Neuronal stem cell (in vitro differentiated cells): ENCODE results near the gene VTI1A.

ENCODE experiments used
- DNase-seq: peaks from one replicate; pipeline ENCODE4 v3.0.0-alpha.2; 2013; ENCODE audit warnings: low spot score
- H2AFZ ChIP-seq: one replicate; pipeline ENCODE4 v1.6.1; 2013; ENCODE audit warnings: mild to moderate bottlenecking, low read length, inconsistent platforms
- H2AK5ac ChIP-seq: 2 replicates; pipeline ENCODE4 v1.6.1; 2013; ENCODE audit warnings: low read depth, mild to moderate bottlenecking, inconsistent platforms, low read length, moderate library complexity, mixed read lengths
- H2BK120ac ChIP-seq: 2 replicates; pipeline ENCODE4 v1.6.1; 2013; ENCODE audit warnings: low read depth, mild to moderate bottlenecking, inconsistent platforms, low read length, moderate library complexity, mixed read lengths
- H2BK12ac ChIP-seq: one replicate; pipeline ENCODE4 v1.6.1; 2013; ENCODE audit warnings: low read length, inconsistent platforms
- H2BK15ac ChIP-seq: 2 replicates; pipeline ENCODE4 v1.6.1; 2013; ENCODE audit warnings: mild to moderate bottlenecking, low read length, inconsistent platforms, mixed read lengths
- H2BK5ac ChIP-seq: one replicate; pipeline ENCODE4 v1.6.1; 2013; ENCODE audit warnings: inconsistent platforms, mild to moderate bottlenecking, low read length, moderate library complexity
- H3K14ac ChIP-seq: one replicate; pipeline ENCODE4 v1.6.1; 2013; ENCODE audit warnings: low read length, inconsistent platforms
- H3K18ac ChIP-seq: 2 replicates; pipeline ENCODE4 v1.6.1; 2013; ENCODE audit warnings: low read length, inconsistent platforms
- H3K23ac ChIP-seq: 2 replicates; pipeline ENCODE4 v1.6.1; 2013; ENCODE audit warnings: low read depth, mild to moderate bottlenecking, mixed read lengths, low read length, inconsistent platforms; ENCODE audit not compliant: poor library complexity
- H3K27ac ChIP-seq: replicated peaks from 3 replicates; pipeline ENCODE4 v1.5.1; 2013; ENCODE audit warnings: low read length, inconsistent platforms
- H3K27me3 ChIP-seq, 3 experiments: 2 replicates each; pipeline ENCODE4 v1.6.1; 2013; ENCODE audit warnings: low read length in 3 of 3, mild to moderate bottlenecking in 2 of 3, inconsistent platforms in 1 of 3, low read depth in 1 of 3, mixed read lengths in 1 of 3, moderate library complexity in 1 of 3; ENCODE audit not compliant: control insufficient read depth in 3 of 3, insufficient read depth in 3 of 3
- H3K36me3 ChIP-seq, 2 donors: replicated peaks in 1 of 2; 2 replicates each; pipeline ENCODE4 v1.6.1; 2013; ENCODE audit warnings: low read length in 2 of 2; ENCODE audit not compliant: control insufficient read depth in 2 of 2, insufficient read depth in 2 of 2
- H3K4ac ChIP-seq: 2 replicates; pipeline ENCODE4 v1.6.1; 2013; ENCODE audit warnings: inconsistent platforms, mild to moderate bottlenecking, low read length, moderate library complexity
- H3K4me1 ChIP-seq, 2 donors: 1 replicate in 1 of 2; 2 replicates in 1 of 2; pipeline ENCODE4 v1.6.1; 2013; ENCODE audit warnings: low read length in 2 of 2, low read depth in 1 of 2; ENCODE audit not compliant: control insufficient read depth in 2 of 2, insufficient read depth in 1 of 2
- H3K4me2 ChIP-seq: one replicate; pipeline ENCODE4 v1.6.1; 2013; ENCODE audit warnings: mild to moderate bottlenecking, low read length, inconsistent platforms; ENCODE audit not compliant: insufficient read depth, poor library complexity, severe bottlenecking
- H3K4me3 ChIP-seq, 2 donors: 2 replicates each; pipeline ENCODE4 v1.5.1; 2013; ENCODE audit warnings: low read length in 2 of 2, mild to moderate bottlenecking in 2 of 2, inconsistent platforms in 1 of 2, moderate library complexity in 1 of 2
- H3K79me1 ChIP-seq: one replicate; pipeline ENCODE4 v1.6.1; 2013; ENCODE audit warnings: low read depth, mild to moderate bottlenecking, inconsistent platforms, low read length, moderate library complexity
- H3K9ac ChIP-seq: one replicate; pipeline ENCODE4 v1.6.1; 2013; ENCODE audit warnings: mild to moderate bottlenecking, low read depth, low read length, inconsistent platforms; ENCODE audit not compliant: poor library complexity
- H3K9me3 ChIP-seq, 2 donors: replicated peaks in 1 of 2; 2 replicates each; pipeline versions ENCODE3 to v1.6.1; 2013; ENCODE audit warnings: low read length in 2 of 2, mild to moderate bottlenecking in 2 of 2, inconsistent platforms in 1 of 2, low read depth in 1 of 2, mixed read lengths in 1 of 2, moderate library complexity in 1 of 2; ENCODE audit not compliant: control insufficient read depth in 2 of 2, insufficient read depth in 1 of 2
- H4K8ac ChIP-seq: one replicate; pipeline ENCODE4 v1.6.1; 2013; ENCODE audit warnings: low read depth, mild to moderate bottlenecking, inconsistent platforms, low read length, moderate library complexity
- H4K91ac ChIP-seq: one replicate; pipeline ENCODE4 v1.6.1; 2013; ENCODE audit warnings: low read length, low read depth, mild to moderate bottlenecking, inconsistent platforms; ENCODE audit not compliant: poor library complexity
- whole genome bisulfite sequencing, 2 donors: extraction: QIAGEN DNeasy Blood & Tissue Kit; methylation state at CpG; one replicate each; pipeline ENCODE4 v1.1.7; 2013; ENCODE audit warnings: missing lambda C conversion rate in 2 of 2, mixed read lengths in 1 of 2; ENCODE audit not compliant: insufficient read length in 2 of 2, insufficient replicate concordance in 1 of 2; ENCODE audit errors: extremely low coverage in 2 of 2; 5-methylcytosine and 5-hydroxymethylcytosine counted together

Gene VTI1A

DNA sequence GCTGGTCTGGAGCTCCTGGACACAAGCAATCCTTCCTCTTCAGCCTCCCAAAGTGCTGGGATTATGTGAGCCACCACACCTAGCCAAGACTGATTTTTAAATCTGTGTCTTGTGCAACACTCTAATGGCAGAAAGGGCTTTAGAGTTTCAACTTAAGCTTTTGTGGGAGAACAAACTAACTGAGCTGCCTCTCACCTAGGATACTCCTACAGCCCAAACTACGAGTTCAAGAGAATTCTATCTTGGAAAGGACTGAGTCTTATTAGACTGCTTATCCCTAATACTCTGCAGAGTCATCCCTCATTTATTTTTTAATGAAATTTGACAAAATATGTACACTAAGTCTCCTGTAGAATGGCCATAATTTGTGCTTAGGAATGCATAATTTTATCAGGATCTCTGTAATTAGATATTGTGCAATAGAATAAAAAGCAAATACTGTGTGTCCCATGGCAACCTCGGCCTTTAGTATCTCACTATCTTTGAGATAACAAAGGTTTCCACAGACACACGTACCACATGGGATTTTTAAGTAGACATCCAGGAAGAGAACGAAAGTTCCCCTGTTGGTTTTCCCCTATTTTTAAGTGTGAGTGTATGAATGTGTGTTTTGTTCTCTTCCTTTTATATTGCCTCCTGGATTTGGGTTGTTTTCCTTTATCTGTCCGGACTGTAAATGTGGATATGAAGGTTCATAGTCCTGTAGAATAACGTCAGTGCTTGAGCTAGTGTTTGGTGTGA lies 303.6 kb downstream of the VTI1A start:
- no peak for DNase-seq
- H3K14ac ChIP-seq, result no peak overlapping the region
- no peak overlapping the region for H2AK5ac ChIP-seq
- H3K27me3 ChIP-seq, result no peaks in the 10 kb centered on the region
- H3K23ac ChIP-seq, result no peak overlapping the region
- H4K8ac ChIP-seq, result no peak overlapping the region
- H3K36me3 ChIP-seq, result no peaks in the 10 kb centered on the region
- H2BK15ac ChIP-seq, result no peak overlapping the region
- H3K27ac ChIP-seq, result no peak overlapping the region
- H2BK120ac ChIP-seq, result no peak overlapping the region
- peaks cover 7 to 18% of the 10 kb centered on the region in 2 donors for H3K4me1 ChIP-seq
- no peak overlapping the region for H2AFZ ChIP-seq
- no CpG with 5 or more reads among the region's 6 CpGs for WGBS, 2 donors
- H3K9ac ChIP-seq, result no peak overlapping the region
- no peak overlapping the region for H3K4me2 ChIP-seq
- H4K91ac ChIP-seq, result no peak overlapping the region
- H3K4ac ChIP-seq, result no peak overlapping the region
- H3K4me3 ChIP-seq, result no peak overlapping the region
- no peaks in the 10 kb centered on the region for H3K79me1 ChIP-seq
- no peak overlapping the region for H2BK5ac ChIP-seq
- peaks cover 0 to 1% of the 10 kb centered on the region in 2 donors for H3K9me3 ChIP-seq
- H3K18ac ChIP-seq, result no peak overlapping the region
- no peak overlapping the region for H2BK12ac ChIP-seq

DNA sequence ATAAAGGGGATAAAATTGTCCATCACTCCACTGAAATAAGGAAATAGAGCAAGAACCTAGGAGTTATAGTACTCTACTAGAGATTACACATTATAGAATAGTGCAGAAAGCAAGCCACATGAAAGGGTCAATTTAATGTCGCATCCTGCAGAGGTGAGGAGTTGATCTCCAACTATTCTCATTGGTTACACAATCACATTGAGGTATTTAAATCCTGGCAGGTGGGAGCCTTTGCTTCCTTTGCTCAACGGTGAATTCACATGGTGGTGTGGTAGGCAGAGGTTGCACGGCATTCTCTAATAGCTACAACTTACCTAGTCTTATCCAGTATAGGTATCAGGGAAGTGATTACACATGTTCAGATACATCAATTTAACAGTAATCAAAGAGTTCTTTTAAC lies 304.6 kb downstream of the VTI1A start:
- no peak overlapping the region for H4K91ac ChIP-seq
- H3K9ac ChIP-seq, result no peak overlapping the region
- H2AFZ ChIP-seq, result no peak overlapping the region
- H3K27ac ChIP-seq, result no peak overlapping the region
- no peak overlapping the region for H3K4me2 ChIP-seq
- H3K79me1 ChIP-seq, result no peaks in the 10 kb centered on the region
- no peaks in the 10 kb centered on the region for H3K36me3 ChIP-seq
- no peak overlapping the region for H3K23ac ChIP-seq
- no peaks in the 10 kb centered on the region for H3K9me3 ChIP-seq
- no peak overlapping the region for H2BK15ac ChIP-seq
- H3K4me1 ChIP-seq, result peaks cover 7 to 24% of the 10 kb centered on the region in 2 donors
- H4K8ac ChIP-seq, result no peak overlapping the region
- no peak overlapping the region for H3K18ac ChIP-seq
- H2BK120ac ChIP-seq, result no peak overlapping the region
- H2BK5ac ChIP-seq, result no peak overlapping the region
- DNase-seq, result no peak
- H3K14ac ChIP-seq, result no peak overlapping the region
- no CpG with 5 or more reads among the region's 3 CpGs for WGBS, 2 donors
- no peaks in the 10 kb centered on the region for H3K27me3 ChIP-seq
- no peak overlapping the region for H2BK12ac ChIP-seq
- no peak overlapping the region for H3K4ac ChIP-seq
- H3K4me3 ChIP-seq, result no peak overlapping the region
- no peak overlapping the region for H2AK5ac ChIP-seq

DNA sequence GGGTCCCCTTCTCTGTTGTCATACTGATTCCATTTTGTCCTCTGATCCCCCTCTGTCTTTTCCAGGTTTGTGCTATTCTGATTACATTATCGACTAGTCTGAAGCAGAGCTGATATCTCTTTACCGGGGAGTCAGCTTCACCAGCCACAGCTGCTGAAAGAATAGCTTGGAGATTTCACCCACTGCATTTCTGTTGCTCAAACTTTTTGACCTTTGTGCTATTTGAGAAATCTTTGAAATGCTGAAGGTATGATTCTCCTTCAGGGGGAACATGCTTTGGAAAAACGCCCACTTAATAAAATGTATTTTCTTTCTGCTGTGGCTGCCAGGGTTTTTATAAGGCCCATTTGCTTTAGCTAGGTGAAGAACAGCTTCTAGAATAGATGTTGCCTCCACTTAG lies 305.3 kb downstream of the VTI1A start:
- Histone ChIP-seq H2BK15ac (no peak overlapping the region), H3K27me3 (no peaks in the 10 kb centered on the region), H3K4me1 (peaks cover 9 to 24% of the 10 kb centered on the region in 2 donors), H3K23ac (no peak overlapping the region), H2BK120ac (no peak overlapping the region), H3K9ac (no peak overlapping the region), H2AFZ (no peak overlapping the region), H3K4me2 (no peak overlapping the region), H3K36me3 (no peaks in the 10 kb centered on the region), H4K91ac (no peak overlapping the region), H2AK5ac (no peak overlapping the region), H3K18ac (no peak overlapping the region), H3K4ac (no peak overlapping the region), H4K8ac (no peak overlapping the region), H3K27ac (no peak overlapping the region), H2BK5ac (no peak overlapping the region), H3K79me1 (no peaks in the 10 kb centered on the region), H2BK12ac (no peak overlapping the region), H3K14ac (no peak overlapping the region), H3K4me3 (no peak overlapping the region), H3K9me3 (no peaks in the 10 kb centered on the region)
- DNase-seq, result no peak
- no CpG with 5 or more reads among the region's 3 CpGs for WGBS, 2 donors

DNA sequence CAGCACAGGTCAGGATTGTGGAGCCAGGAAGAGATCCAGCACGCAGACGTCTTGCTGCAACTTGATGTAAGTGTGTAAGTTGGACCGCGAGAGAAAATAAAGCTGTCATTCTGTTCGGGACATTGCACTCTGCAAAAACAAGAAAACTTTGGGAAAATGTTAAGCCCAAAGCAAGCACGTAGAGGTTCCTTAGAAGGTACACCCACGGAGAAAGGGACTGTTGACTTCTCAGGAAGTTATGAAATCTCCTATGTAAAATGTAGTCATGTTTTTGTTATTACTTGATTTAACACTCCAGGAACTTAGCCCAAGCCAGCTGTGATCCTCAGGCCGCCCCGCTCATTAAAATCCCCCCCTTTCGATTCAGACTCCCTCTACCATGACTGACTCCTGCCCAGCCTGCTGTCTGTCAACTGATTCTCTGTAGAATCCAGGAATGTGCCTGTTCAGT lies 307.0 kb downstream of the VTI1A start:
- Histone ChIP-seq H3K14ac (no peak overlapping the region), H3K36me3 (no peaks in the 10 kb centered on the region), H2BK5ac (no peak overlapping the region), H2AFZ (peak overlapping the region; percentile 24), H4K8ac (no peak overlapping the region), H2BK12ac (no peak overlapping the region), H3K23ac (no peak overlapping the region), H3K27me3 (no peaks in the 10 kb centered on the region), H2BK120ac (no peak overlapping the region), H3K79me1 (no peaks in the 10 kb centered on the region), H3K18ac (no peak overlapping the region), H3K9me3 (peaks cover 0 to 2% of the 10 kb centered on the region in 2 donors), H3K4me1 (peaks cover 9 to 24% of the 10 kb centered on the region in 2 donors), H3K4ac (no peak overlapping the region), H3K4me3 (peak overlapping the region in 1 of 2 donors; percentile 23), H2AK5ac (no peak overlapping the region), H3K27ac (peak overlapping the region; percentile 32), H3K4me2 (no peak overlapping the region), H3K9ac (no peak overlapping the region), H2BK15ac (no peak overlapping the region), H4K91ac (no peak overlapping the region)
- DNase-seq, result peak; percentile 35
- WGBS, 2 donors, result no CpG with 5 or more reads among the region's 10 CpGs
